AG04449 (cell line): ENCODE measurements around the gene GRM7.

Source experiments
- CTCF ChIA-PET: fragments of 350-600 bp; formaldehyde crosslinking; extraction: SDS; loops from one replicate; lab custom pipeline; 2021; ENCODE audit warnings: antibody characterized with exemption; lab: Yijun Ruan, JAX
- POLR2A ChIA-PET: fragments of 400-600, 350-600 bp; formaldehyde crosslinking; extraction: SDS; loops from one replicate; lab custom pipeline; 2020; ENCODE audit warnings: antibody characterized with exemption, inconsistent platforms; lab: Yijun Ruan, JAX
- DNase-seq: peaks from one replicate; pipeline ENCODE4 v3.0.0-alpha.2; 2010; ENCODE audit warnings: low read depth, low spot score
- H3K4me3 ChIP-seq: 2 replicates; pipeline ENCODE4 v1.5.1; 2011; ENCODE audit warnings: low read depth, mild to moderate bottlenecking, control low read depth, low read length
- CTCF ChIP-seq: IDR thresholded peaks from one replicate; pipeline ENCODE4 v1.5.1; 2011; ENCODE audit warnings: mild to moderate bottlenecking, moderate library complexity, low read length, control low read depth, inconsistent platforms; ENCODE audit not compliant: insufficient read depth; ENCODE audit errors: missing control alignments

Gene GRM7

GRCh38 chr3:7536921-7537320, 676.0 kb downstream of the GRM7 start:
- DNase-seq: no peak
- ChIA-PET CTCF (no interaction called here), POLR2A (no interaction called here)
- H3K4me3 ChIP-seq: no peak overlapping the region
- TF ChIP-seq CTCF: no peak

GRCh38 chr3:7543294-7543880, 682.5 kb downstream of the GRM7 start:
- H3K4me3 ChIP-seq: no peak overlapping the region
- no peak for DNase-seq
- CTCF ChIA-PET: no interaction called here
- POLR2A ChIA-PET: no interaction called here
- no peak for TF ChIP-seq CTCF

GRCh38 chr3:7545334-7545733, 684.4 kb downstream of the GRM7 start:
- no peak for TF ChIP-seq CTCF
- no peak for DNase-seq
- ChIA-PET CTCF (no interaction called here), POLR2A (no interaction called here)
- H3K4me3 ChIP-seq: no peak overlapping the region

- ChIA-PET POLR2A (no interaction called here), CTCF (no interaction called here)
Observed at GRCh38 chr3:7546253-7546652, 685.3 kb downstream of the GRM7 start.

GRCh38 chr3:7547826-7548225, 686.9 kb downstream of the GRM7 start:
- ChIA-PET CTCF (no interaction called here), POLR2A (no interaction called here)
- no peak overlapping the region for H3K4me3 ChIP-seq
- no peak for DNase-seq
- no peak for TF ChIP-seq CTCF

More at GRCh38 chr3:7546253-7546652, 685.3 kb downstream of the GRM7 start:
- DNase-seq: no peak
- H3K4me3 ChIP-seq: no peak overlapping the region
- no peak for TF ChIP-seq CTCF

GRCh38 chr3:7562892-7563291, 702.0 kb downstream of the GRM7 start:
- CTCF ChIA-PET: no interaction called here
- no peak for TF ChIP-seq CTCF
- no peak for DNase-seq
- POLR2A ChIA-PET: no interaction called here
- H3K4me3 ChIP-seq: no peak overlapping the region
